Tibial nerve (tissue), 4 donors: ENCODE results near the gene SLC7A10. TPM values are rescaled to one million over a fixed set of nuclear protein-coding genes. Genes with fewer than 3 reads are reported as not detected.

Experiments
- DNase-seq, 2 donors: peaks; one replicate each; pipeline ENCODE4 v3.0.0-alpha.2; 2019; ENCODE audit warnings: low spot score in 2 of 2
- H3K27ac ChIP-seq, 4 donors: fragments of 200-600 bp; sonication (generic) in 3 of 4; one replicate each; pipeline ENCODE4 v1.5.1; 2017 to 2019; ENCODE audit warnings: mild to moderate bottlenecking in 1 of 4
- H3K27me3 ChIP-seq, 2 donors: fragments of 200-600 bp; sonication (generic) in 1 of 2; one replicate each; pipeline versions ENCODE4 v1.5.1 to v1.6.0; 2017 to 2019
- H3K36me3 ChIP-seq, 3 donors: fragments of 200-600 bp; sonication (generic); one replicate each; pipeline ENCODE4 v1.5.1; 2018 to 2019
- H3K4me1 ChIP-seq, 4 donors: fragments of 200-600 bp; sonication (generic) in 3 of 4; one replicate each; pipeline ENCODE4 v1.5.1; 2017 to 2019
- H3K4me3 ChIP-seq, 4 donors: fragments of 200-600 bp; sonication (generic) in 3 of 4; one replicate each; pipeline ENCODE4 v1.5.1; 2017 to 2019; ENCODE audit warnings: mild to moderate bottlenecking in 1 of 4, moderate library complexity in 1 of 4
- H3K9me3 ChIP-seq, 4 donors: fragments of 200-600 bp; sonication (generic) in 3 of 4; one replicate each; pipeline ENCODE4 v1.5.1; 2017 to 2019
- CTCF ChIP-seq, 5 experiments: fragments of 200-600 bp in 3 of 5; fragments of 450-650 bp in 2 of 5; sonication (generic) in 3 of 5; IDR thresholded peaks; one replicate each; pipeline ENCODE4 v1.5.1; 2016 to 2019; ENCODE audit warnings: antibody characterized with exemption in 5 of 5, mild to moderate bottlenecking in 3 of 5, moderate library complexity in 2 of 5
- EP300 ChIP-seq, 2 donors: sonication (generic); formaldehyde crosslinking; IDR thresholded peaks; one replicate each; pipeline ENCODE4 v1.6.1; 2017; ENCODE audit warnings: antibody characterized with exemption in 2 of 2, mild to moderate bottlenecking in 1 of 2
- POLR2A ChIP-seq, 2 donors: fragments of 450-650 bp; IDR thresholded peaks; one replicate each; pipeline ENCODE4 v1.6.1; 2017; ENCODE audit warnings: antibody characterized with exemption in 2 of 2, mild to moderate bottlenecking in 2 of 2, moderate library complexity in 2 of 2
- WGBS, 2 donors: methylation state at CpG; one replicate each; pipeline ENCODE4 v1.1.5; 2018; 5-methylcytosine and 5-hydroxymethylcytosine counted together
- total RNA-seq, 4 donors: library from RNA; depleted of rRNA; stranded (reverse); fragments of >200 nt; gene quantifications; one replicate each; pipeline ENCODE4 v1.1.0, GENCODE V29; 2016

SLC7A10 gene
- total RNA-seq, 4 donors from 2014 or later = 4.3 to 25.8 (median 13.2) TPM

- H3K27ac ChIP-seq = no peak overlapping the region
- DNase-seq = no peak
- H3K9me3 ChIP-seq = no peaks in the 10 kb centered on the region
- H3K4me1 ChIP-seq = peaks cover 0 to 28% (median 7%) of the 10 kb centered on the region in 4 donors
- H3K4me3 ChIP-seq = no peak overlapping the region
- 86% methylated on average over 12 of the region's 12 CpGs for WGBS, 2 donors
- peaks cover 0 to 4% of the 10 kb centered on the region in 2 donors for H3K27me3 ChIP-seq
- TF ChIP-seq CTCF (IDR thresholded peaks at IDR 0.05) (no peak), POLR2A (IDR thresholded peaks at IDR 0.05) (no peak), EP300 (IDR thresholded peaks at IDR 0.05) (no peak)
- no peaks in the 10 kb centered on the region for H3K36me3 ChIP-seq
These were observed 45.8 kb upstream of the SLC7A10 start for GRCh38 chr19:33271246-33272021.

- no peak for DNase-seq
- Histone ChIP-seq H3K4me1 (peaks cover 0 to 28% (median 7%) of the 10 kb centered on the region in 4 donors), H3K4me3 (no peak overlapping the region), H3K9me3 (no peaks in the 10 kb centered on the region), H3K36me3 (no peaks in the 10 kb centered on the region), H3K27ac (no peak overlapping the region), H3K27me3 (peaks cover 0 to 4% of the 10 kb centered on the region in 2 donors)
- TF ChIP-seq POLR2A (IDR thresholded peaks at IDR 0.05) = no peak
- no peak for TF ChIP-seq EP300 (IDR thresholded peaks at IDR 0.05)
- WGBS, 2 donors = 96% methylated on average over 1 of the region's 1 CpG
These were observed 45.1 kb upstream of the SLC7A10 start for GRCh38 chr19:33270769-33271168.

- TF ChIP-seq EP300 (IDR thresholded peaks at IDR 0.05) (no peak), POLR2A (IDR thresholded peaks at IDR 0.05) (no peak), CTCF (IDR thresholded peaks at IDR 0.05) (no peak)
- H3K4me3 ChIP-seq = no peak overlapping the region
- H3K27ac ChIP-seq = no peak overlapping the region
- peaks cover 0 to 19% (median 4%) of the 10 kb centered on the region in 4 donors for H3K4me1 ChIP-seq
- H3K9me3 ChIP-seq = no peaks in the 10 kb centered on the region
- DNase-seq = no peak
- H3K27me3 ChIP-seq = peaks cover 0 to 4% of the 10 kb centered on the region in 2 donors
- no peaks in the 10 kb centered on the region for H3K36me3 ChIP-seq
- WGBS, 2 donors = 76 to 78% methylated on average over 6 to 9 of the region's 10 CpGs
These were observed 43.4 kb upstream of the SLC7A10 start for GRCh38 chr19:33269016-33269415.

- H3K9me3 ChIP-seq = no peaks in the 10 kb centered on the region
- H3K27ac ChIP-seq = no peak overlapping the region
- peaks cover 0 to 4% of the 10 kb centered on the region in 2 donors for H3K27me3 ChIP-seq
- 67 to 70% methylated on average over 18 to 20 of the region's 22 CpGs for WGBS, 2 donors
- no peaks in the 10 kb centered on the region for H3K36me3 ChIP-seq
- H3K4me1 ChIP-seq = peaks cover 0 to 12% (median under 1%) of the 10 kb centered on the region in 4 donors
- DNase-seq = no peak
- TF ChIP-seq EP300 (IDR thresholded peaks at IDR 0.05) (no peak), CTCF (IDR thresholded peaks at IDR 0.05) (no peak), POLR2A (IDR thresholded peaks at IDR 0.05) (no peak)
- H3K4me3 ChIP-seq = no peak overlapping the region
These were observed 42.7 kb upstream of the SLC7A10 start for GRCh38 chr19:33268162-33268991.

GRCh38 chr19:33267706-33268105, 42.1 kb upstream of the SLC7A10 start:
- Histone ChIP-seq H3K9me3 (no peaks in the 10 kb centered on the region), H3K36me3 (no peaks in the 10 kb centered on the region), H3K4me1 (peaks cover 0 to 7% (median 0%) of the 10 kb centered on the region in 4 donors), H3K27me3 (peaks cover 0 to 4% of the 10 kb centered on the region in 2 donors), H3K4me3 (no peak overlapping the region), H3K27ac (no peak overlapping the region)
- WGBS, 2 donors = 30 to 53% methylated on average over 7 of the region's 14 CpGs
- no peak for DNase-seq
- TF ChIP-seq POLR2A (IDR thresholded peaks at IDR 0.05) (no peak), CTCF (IDR thresholded peaks at IDR 0.05) (no peak), EP300 (IDR thresholded peaks at IDR 0.05) (no peak)
